ENCODE results near the gene SNX15.

The SNX15 gene

DNA sequence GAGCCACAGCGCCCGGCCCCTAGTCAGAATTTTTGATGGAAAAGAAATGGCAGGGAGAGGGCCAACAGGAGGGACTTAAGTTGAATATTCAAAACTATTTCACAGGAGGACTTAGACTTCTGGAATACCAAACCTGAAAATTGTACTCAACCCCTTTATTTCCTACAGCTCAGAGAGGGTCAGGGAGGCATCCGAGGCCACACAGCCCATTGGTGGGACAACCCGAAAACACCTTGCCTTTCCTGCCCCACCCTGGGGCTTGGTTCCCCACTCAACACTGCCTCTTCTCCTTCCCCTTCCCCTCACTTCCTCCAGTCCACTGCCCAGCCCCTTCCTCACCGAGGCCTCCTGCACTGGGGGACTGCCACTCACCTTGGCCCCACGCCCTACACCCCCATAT is 29.8 kb downstream of the SNX15 start:
- DNase-seq (ENCODE audit: low spot score), result no peak

DNA sequence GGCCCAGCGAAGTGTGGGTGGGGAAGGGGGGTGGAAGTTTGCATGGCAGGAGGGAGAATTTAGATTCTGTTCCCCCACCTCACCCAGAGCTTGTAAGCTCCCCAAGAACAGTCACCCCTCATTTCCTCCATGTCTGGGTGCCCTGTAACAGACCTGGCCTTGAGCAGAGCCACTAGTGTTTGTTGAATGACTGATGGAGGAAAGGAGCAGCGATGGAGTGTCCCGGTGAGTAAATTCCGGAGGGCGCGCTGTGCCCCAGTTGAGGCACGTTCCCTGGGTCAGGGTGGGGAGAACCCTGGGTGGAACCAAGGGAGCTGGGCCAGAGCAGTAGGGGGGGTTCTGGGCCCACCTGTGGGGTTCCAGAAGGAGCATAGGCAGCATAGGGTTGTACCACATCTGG is 30.3 kb downstream of the SNX15 start:
- DNase-seq (ENCODE audit: low spot score), result no peak

DNA sequence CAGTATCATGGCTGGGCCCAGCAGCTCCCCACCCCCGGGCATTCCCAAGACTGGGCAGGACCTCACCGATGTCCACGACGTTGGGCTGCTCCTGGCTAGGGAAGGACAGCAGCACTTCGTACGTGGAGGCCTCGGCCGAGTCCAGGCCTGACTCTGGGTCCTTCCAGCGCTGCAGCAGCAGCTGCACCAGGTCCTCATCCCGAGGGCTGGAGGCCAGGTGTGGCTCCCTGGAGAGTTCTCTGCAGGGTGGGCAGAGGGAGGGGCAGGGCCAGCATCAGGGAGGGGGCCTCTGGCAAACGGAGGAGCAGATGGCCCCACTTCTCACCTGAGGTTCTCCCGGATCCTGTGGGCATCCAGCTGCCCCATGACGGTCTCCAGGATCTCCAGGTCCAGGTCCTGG is 30.8 kb downstream of the SNX15 start:
- DNase-seq (ENCODE audit: low spot score), result no peak

DNA sequence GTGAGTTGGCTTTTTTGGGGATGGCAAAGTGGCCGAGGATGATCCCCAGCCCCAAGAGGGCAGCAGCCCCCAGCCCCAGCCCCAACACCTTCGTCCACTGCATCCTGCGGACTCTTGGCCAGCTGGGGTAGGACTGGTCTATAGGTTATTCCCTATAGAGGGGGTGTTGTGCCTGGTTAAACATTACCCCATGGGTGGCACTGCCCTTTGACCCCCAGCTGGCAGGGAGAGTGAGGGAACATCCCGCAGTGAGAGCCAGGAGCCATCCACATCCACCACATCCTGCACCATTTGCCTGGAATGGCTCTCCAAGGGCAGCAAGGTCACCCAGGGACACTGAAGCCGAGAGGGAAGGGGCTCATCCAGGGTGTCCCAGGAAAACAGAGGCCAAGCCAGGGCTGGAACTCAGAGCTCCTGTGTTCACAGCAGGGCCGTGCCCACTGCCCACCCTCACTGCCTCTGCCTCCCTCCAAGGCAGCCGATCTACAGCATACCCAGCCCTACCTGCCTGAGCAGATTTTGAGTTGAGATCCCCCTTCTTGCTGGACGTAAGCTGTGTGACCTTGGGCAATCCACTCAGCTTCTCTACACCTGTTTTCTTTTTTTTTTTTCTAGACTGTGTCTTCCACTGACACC is 31.3 kb downstream of the SNX15 start, which contains the start of gene NAALADL1:
Gene NAALADL1 (minus strand): TSS at position 135 of the 636 bp plus-strand sequence. CDS start 32 bp downstream, at position 103.
- no peak for DNase-seq (ENCODE audit: low spot score)

DNA sequence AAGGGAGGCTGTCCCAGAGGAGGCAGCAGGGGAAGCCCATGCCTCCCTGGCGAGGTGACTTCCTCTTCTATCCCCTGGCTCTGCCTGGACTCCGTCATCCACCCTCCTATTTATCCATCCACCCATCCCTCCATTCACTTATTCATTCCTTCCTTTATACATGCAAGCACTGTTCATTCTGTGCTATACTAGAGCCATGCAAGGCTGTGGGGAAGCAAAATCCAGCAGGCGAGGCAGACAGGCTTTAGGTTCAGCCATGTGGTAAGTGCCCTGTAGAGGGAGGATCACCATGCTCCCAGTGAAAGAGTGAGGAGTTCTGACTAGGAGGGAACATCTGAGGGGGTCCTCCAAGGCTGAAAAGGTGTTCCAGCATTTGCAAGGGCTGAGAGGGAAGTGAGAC is 32.3 kb downstream of the SNX15 start:
- DNase-seq (ENCODE audit: low spot score), result no peak

DNA sequence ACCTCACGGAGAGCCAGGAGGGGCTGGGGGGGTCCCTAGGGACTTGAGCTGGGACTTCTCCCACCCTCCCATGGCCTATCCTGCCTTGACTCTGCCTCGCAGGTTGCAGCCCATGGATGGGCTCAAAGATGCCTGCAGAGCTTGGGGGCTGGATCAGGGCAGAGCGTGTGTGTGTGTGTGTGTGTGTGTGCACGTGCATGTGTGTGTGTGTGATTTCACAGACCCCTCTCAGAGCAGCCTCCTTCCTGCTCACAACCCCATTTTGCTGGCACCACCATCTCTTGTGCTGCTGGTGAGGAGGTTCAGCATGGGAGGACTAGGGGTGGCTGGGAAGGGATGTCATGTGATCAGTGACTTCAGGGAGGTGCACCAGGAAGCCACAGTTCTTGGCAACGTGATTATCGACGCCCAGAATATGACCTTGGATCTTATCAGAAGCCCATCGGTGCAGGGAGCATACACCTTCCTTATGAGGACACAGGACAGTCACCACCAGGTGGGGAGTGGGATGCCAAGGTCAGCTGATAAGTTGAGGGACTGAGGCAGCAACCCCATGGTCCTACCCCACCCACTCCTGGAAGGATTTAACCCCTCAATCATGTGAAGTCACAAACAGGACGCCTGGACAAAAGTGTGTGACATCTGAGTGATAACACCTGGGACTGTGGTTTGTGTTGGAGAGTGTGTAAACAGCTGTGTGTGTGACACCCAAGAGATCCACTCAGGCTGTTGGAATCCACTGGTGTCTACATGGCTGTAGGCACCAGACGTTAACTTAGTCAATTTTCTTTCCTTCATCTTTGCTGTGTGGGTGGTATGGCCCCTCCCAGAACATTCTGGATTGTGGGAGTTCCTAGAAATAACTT is 33.0 kb downstream of the SNX15 start:
- no peak for DNase-seq (ENCODE audit: low spot score)

DNA sequence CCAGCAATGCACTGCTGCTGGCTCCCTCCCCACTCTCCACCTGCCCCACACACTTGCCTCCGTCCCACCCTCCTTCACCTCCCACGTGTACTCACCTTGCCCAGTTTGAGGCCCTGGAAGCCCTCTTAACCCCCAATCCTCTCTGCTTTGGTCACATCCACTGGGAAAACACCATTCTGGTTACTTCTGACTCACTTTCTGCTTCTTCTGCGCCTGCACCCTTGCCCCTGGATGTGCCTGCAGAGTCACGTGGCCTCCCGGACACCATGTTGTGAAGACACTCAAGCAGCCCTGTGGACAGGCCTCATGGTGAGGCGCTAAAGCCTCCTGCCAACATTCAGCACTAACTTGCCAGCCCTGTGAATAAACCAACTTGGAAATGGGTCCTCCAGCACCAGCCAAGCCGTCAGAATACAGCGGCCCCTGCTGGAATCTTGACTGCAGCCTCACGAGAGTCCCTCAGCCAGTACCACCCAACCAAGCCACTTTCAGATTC is 33.7 kb downstream of the SNX15 start:
- no peak for DNase-seq (ENCODE audit: low spot score)

DNA sequence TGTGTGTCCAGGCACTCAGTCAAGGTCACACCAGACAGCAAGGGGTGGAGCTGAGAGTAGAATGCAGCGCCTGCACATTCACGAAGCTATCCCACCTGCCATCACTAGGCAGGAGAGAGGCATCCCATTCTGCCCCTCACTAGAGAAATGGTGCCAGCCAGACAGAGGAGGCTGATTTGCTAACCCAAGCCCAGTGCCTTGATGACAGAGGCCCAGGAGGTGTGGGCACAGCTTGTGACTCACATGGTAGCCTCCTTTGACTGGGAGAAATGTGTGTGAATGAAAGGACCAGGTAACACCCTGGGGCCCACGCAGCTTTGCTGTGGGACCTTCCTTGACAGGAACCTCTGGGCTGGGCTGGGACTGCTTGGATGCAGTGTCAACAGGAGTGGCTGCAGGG is 36.3 kb downstream of the SNX15 start:
- DNase-seq (ENCODE audit: low spot score), result no peak

DNA sequence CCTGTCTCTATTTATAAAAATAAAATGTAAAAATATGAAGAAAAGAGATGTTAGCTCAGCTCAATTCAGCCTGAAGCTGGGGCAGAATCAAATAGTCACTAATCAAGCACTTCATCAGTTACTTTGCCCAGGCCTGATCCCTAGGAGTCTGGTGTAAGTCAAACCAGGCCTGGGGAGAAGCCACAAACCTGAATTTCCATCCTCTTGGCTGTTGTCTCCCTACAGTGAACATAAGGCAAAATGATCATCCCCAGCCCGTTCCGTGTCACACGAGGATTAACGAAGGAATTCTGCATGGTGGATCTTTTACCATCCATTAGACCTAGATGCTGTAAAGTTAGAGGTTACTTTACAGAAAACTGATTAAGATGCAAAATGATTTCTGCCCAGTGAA is 37.6 kb downstream of the SNX15 start:
- DNase-seq (ENCODE audit: low spot score), result peak; percentile 82

DNA sequence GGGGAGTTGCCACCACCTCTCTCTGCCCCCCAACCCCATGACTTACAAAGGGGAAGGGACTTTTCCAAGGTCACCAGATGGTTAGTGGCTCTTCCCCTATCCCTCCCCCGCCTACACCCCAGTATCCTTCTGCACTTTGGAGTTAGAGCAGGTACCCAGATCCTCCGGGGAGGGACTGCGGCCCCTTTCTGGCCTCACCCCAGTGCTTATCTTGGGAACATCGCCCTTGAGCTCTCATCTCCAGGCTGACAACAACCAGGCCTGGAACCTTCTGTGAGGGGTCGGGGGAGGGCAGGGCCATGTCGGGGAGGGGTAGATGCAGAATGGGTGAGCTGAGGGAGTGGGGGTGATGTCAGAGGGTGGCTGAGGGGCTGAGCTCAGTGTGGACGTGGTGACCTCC is 38.6 kb downstream of the SNX15 start:
- peak; percentile 77 for DNase-seq (ENCODE audit: low spot score)

DNA sequence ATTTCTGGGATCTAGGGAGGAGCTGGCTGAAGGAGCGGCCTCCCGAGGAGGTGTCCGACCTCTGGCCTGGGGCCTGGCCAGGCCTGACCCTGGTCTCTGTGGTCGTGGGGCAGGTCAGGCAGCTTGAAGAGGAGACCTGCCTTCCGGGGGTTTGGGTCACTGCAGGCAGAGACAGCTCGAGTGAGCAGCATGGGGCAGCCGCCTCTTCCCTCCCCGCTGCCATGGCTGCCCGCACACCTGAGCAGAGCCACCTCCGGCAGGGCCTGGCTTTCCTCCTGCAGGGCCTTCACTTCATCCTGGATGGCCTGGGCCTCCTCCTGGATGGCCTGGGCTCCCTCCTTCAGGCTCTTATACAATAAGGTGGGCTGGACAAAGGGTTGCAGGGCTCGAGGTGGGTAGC is 39.1 kb downstream of the SNX15 start:
- no peak for DNase-seq (ENCODE audit: low spot score)

DNA sequence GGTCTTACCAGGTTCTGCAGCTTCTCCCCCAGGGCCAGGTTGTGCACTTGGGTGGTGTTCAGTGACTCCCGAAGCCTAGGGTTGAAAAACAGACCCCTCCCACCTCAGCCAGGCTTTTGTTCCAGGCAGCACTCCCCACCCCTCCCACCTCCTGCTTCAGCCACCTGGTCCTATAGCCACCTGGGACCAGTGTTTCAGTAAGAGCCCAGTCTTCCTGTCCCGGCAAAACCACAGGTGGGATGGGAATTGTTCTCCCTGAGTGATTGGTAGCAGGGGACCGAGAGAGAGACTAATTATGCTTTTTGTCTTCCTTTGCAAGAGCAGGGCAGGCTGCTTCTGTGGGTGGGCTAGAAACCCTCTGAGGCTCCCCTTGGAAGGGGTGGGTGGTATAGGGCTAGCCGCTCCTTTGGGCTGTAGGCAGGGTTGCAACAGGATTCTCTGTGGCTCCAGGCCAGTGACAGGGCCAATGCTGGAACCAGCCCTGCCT is 39.6 kb downstream of the SNX15 start:
- DNase-seq (ENCODE audit: low spot score), result peak; percentile 51

DNA sequence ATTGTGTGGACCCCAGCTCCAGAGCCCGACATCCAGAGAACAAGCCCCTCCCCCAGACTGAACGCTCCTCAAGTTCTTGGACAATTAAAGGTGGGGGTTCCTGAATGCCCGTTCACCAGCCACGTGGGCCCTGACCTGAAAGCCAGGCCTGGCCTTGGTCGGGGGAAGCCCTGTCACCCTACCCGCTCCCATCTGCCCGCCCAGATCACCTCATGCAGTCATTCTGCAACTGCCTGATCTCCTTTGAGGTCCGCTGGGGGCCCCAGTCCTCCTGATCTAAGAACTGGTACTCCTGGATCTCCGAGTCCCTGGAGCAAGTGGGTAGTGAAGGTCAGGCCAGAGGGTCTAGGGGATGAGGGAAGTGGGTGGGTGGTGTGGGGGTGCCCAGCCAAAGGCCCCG is 40.2 kb downstream of the SNX15 start:
- no peak for DNase-seq (ENCODE audit: low spot score)

DNA sequence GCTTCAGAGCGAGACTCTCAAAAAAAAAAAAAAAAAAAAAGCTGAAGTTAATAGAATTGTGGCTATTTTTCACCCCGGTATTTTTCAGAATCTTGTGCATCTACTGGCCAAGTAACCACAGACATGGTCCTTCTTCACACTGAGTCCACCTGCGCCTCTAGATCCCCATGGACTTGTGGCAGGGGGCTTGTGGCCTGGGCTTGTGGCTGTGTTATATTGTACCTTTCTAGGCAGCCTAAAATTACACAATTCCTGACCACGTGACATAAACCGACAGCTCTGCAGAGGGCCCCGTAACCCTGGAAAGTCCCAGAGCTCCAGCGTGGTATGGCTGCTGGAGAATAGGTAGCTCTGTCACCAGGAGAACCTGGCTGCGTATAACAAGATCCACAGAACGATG is 42.0 kb downstream of the SNX15 start:
- DNase-seq (ENCODE audit: low spot score), result no peak

DNA sequence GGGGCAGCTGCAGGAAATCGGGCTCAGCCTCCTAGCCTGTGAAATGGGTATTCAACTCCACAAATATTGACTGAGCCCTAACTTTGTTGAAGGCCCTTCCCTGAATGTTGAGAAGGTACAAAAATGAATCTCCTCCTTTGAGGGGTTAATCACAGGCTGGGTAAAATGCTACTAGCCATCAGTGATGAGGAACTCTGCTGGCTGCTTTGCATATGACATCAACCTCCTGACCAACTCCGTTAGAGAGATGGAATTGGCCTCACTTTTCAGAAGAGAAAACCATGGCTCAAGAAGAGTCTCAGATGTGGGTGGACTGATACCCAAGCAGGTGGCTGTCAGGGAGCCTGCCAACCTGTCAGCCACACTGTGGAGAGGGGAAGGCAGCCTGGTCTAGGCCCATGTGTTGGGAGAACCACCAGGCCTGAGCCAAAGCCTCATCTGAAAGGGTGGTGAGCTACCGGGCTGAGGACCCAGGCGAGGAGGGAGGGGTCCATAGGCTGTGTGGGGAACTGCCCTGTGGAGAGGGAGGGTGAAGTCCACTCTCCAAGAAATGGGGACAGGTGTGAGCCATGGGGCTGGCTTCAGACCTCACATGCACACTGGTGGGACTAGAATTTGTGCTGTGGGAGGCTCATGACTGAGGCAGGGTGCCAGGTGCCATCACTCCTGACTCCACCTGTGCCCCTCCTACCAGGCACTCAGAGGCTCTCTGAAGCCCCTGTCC is 44.8 kb downstream of the SNX15 start:
- DNase-seq (ENCODE audit: low spot score), result no peak

DNA sequence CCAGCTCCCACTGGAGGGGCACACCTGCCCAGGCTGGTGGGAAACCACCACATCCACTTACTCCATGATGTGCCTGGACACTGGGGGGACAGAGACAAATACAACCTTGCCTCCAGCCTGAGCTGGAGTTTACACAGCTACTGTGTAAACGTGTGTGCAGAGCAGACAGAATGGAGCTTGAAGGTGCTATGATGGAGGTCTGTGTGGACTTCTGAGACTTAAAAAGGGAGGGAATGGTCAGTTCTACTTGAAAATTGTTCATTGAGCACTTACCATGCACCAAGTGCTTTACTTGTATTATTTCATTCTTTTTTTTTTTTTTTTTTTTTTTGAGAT is 45.4 kb downstream of the SNX15 start:
- DNase-seq (ENCODE audit: low spot score), result no peak

DNA sequence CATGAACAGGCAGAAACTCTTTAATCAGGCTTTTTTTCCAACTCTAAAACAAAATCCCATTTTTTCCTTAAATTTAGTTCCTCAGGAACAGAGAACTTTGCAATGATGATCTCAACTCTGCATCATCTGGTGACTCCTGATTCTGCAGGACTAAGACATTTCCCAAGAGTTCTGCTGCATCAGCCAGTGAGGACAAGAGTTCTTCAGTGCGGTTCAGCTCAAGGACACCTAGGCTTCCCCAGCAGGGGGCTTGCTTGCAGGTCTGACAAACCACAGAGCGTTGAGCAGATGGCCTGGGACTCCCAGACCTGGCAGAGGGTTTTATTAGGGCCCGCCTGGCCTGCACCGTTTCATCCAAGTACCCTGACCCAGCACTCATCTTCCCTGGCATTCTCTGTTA is 50.2 kb downstream of the SNX15 start:
- peak; percentile 58 for DNase-seq (ENCODE audit: low spot score)

DNA sequence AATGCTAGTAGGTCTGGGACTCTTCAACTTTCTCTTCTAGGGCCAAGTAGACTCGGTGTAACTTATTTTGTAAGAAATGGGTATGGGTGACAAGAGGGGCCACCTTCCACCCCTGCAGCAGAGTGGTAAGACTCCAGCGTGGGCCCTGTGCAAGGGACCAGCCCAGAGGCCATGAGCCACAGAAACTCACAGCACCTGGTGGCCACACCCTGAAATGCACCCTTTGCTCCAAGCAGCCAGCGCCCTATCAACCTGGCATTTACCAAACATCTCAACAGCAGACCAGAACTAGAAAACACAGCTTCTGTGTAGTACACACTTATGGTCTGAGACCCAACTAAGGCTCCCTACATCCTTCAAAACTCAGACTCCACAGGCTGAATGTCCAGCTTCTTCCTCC is 50.9 kb downstream of the SNX15 start:
- peak; percentile 60 for DNase-seq (ENCODE audit: low spot score)

DNA sequence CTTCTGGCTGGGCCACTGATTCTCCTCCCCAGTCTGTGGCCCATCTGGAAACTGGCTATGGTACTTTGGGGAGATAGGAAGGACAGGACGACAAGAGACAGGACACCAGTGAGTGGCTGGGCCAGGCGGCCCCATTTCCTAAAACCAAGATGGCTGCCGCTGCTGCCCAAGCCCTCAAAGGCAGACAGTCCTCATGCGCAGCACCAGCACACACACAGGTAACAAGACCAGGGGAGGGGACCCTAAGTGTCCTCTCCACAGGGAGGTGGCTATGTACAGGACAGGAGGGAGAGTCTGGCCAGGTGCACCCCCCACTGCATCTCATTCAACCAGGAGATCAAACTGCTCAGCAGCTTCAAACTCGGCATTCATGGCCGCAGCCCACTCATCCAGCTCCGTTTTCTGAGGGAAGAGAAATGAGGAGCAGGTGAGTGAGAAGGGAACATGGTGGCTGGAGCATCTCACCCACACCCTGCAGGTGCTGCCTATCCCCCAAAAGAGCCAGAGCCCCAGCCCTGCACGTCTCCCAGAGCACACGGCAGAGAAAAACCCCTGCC is 51.6 kb downstream of the SNX15 start:
- DNase-seq (ENCODE audit: low spot score), result no peak

DNA sequence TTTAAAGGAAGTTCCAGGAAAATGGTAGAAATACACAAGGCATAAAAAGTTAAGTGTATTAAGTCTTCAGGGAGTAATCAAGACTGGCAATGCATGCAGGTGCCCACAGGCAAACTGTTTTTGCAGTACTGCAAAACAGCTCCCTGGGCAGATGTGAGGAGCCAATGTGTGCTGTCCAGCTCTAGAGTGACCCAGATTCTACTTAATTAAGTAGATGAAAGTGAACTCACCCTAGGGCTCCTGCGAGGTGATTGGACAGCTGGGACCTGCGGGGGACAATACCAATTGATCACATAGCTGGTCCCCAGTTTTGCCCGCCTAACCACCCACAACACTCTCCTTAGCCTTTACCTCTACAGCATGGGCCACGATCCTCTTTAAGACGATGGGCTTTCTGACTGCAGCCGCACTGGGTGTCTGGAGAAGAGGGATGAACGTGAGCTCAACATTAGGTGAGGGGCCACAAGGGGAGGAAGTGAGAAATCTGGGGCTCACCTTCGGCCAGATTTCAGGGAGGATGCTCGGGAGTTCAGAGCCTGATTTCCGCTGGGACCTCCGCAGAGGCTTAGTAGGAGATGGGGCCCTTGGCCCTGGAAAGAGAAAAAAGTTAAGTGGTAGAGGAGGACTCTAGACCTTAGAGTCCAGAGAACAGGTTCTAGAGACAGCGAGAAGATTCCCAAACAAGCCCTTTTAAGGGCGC is 56.0 kb downstream of the SNX15 start:
- DNase-seq (ENCODE audit: low spot score), result no peak

DNA sequence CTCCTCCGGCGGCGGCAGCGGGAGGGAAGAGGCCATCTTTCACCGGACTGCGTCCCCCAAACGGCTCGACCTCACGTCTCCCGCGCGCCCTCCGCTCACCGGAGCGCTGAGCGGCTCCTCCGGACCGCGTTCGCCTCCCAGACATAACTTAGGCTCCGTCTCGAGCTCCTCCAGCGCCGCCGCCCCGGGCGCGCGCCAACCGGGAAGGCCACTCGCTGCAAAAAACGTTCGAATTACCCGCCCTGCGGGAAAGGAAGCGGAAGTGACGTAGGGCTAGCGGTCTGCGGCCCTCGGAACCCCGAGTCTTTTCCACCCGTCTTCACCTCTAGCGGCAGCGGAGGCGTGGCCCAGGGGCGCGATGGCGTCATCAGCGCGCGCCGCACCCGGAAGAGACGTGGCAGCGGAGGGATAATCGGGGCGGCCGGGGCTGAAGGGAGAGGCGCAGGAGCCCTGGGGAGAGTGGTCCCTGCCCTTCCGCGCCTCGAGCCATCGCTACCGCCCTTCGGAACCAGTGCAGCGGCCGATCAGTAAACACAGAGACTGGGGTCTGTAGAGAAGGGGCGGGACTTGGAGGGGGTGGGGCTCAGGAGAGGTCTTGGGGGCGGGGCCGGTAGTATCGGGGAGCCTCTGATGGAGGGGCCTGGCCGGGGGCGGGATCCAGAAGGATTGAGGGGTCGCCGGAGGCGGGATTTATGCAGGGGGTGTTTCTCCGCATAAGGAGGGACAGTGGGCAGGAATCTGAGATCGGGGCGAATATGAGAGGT is 56.8 kb downstream of the SNX15 start, which contains the start of the genes CDCA5 and ZFPL1:
Gene CDCA5 (minus strand): TSS at position 207 of the 764 bp plus-strand sequence. CDS start 62 bp downstream, at position 145.
Gene ZFPL1 (plus strand): TSS at position 389 of the 764 bp plus-strand sequence. CDS start 477 bp downstream, outside the sequence.
- DNase-seq (ENCODE audit: low spot score), result peak; percentile 95

Measured in SK-N-DZ (cell line).